Fibroblast of lung (primary cell): ENCODE measurements around the gene DIP2C. TPM values are rescaled to one million over a fixed set of nuclear protein-coding genes. Genes with fewer than 3 reads are reported as not detected.
"Not testable (repeated sequence)": the region's sequence is repeated elsewhere in the genome, so short reads cannot be mapped to it uniquely, and the experiment has no call there.

Source experiments
- DNase-seq, 2 donors: peaks; one replicate each; pipeline versions ENCODE4 v3.0.0 to v3.0.0-alpha.2; 2010; ENCODE audit warnings: low read depth in 2 of 2
- H2AFZ ChIP-seq: 2 replicates; pipeline ENCODE4 v1.5.1; 2012; ENCODE audit warnings: low read length, control low read depth, inconsistent platforms
- H3K27ac ChIP-seq: 2 replicates; pipeline ENCODE4 v1.5.1; 2011; ENCODE audit warnings: low read length, control low read depth; ENCODE audit not compliant: insufficient read depth
- H3K27me3 ChIP-seq: 2 replicates; pipeline ENCODE4 v1.5.1; 2011; ENCODE audit warnings: mild to moderate bottlenecking, low read length; ENCODE audit not compliant: control insufficient read depth, insufficient read depth
- H3K36me3 ChIP-seq: 2 replicates; pipeline ENCODE4 v1.5.1; 2011; ENCODE audit warnings: low read length; ENCODE audit not compliant: control insufficient read depth, insufficient read depth
- H3K4me1 ChIP-seq: 2 replicates; pipeline ENCODE4 v1.5.1; 2011; ENCODE audit warnings: low read length; ENCODE audit not compliant: control insufficient read depth, insufficient read depth; ENCODE audit errors: extremely low read depth
- H3K4me2 ChIP-seq: 2 replicates; pipeline ENCODE4 v1.5.1; 2011; ENCODE audit warnings: low read length, control low read depth; ENCODE audit not compliant: insufficient read depth; ENCODE audit errors: extremely low read depth
- H3K4me3 ChIP-seq, 4 experiments: fragments of 200-600 bp in 1 of 4; sonication (generic) in 1 of 4; replicated peaks in 1 of 4; 2 replicates each; pipeline ENCODE4 v1.5.1; 2011 to 2016; ENCODE audit warnings: low read length in 4 of 4, low read depth in 3 of 4, mild to moderate bottlenecking in 3 of 4, control low read depth in 2 of 4, inconsistent platforms in 1 of 4, mixed read lengths in 1 of 4; ENCODE audit not compliant: insufficient read depth in 1 of 4; ENCODE audit errors: control extremely low read depth in 1 of 4
- H3K79me2 ChIP-seq: 2 replicates; pipeline ENCODE4 v1.5.1; 2012; ENCODE audit warnings: mild to moderate bottlenecking, low read length, inconsistent platforms; ENCODE audit not compliant: control insufficient read depth, insufficient read depth
- H3K9ac ChIP-seq: 2 replicates; pipeline ENCODE4 v1.5.1; 2011; ENCODE audit warnings: mild to moderate bottlenecking, low read length, control low read depth; ENCODE audit not compliant: insufficient read depth
- H3K9me3 ChIP-seq: 2 replicates; pipeline ENCODE4 v1.5.1; 2012; ENCODE audit warnings: low read depth, low read length; ENCODE audit not compliant: control insufficient read depth, insufficient read depth
- H4K20me1 ChIP-seq: 2 replicates; pipeline ENCODE4 v1.5.1; 2011; ENCODE audit warnings: low read length; ENCODE audit not compliant: control insufficient read depth, insufficient read depth; ENCODE audit errors: extremely low read depth
- EZH2 ChIP-seq: IDR thresholded peaks from 2 replicates; pipeline ENCODE4 v1.5.1; 2012; ENCODE audit warnings: low read length, control low read depth, mild to moderate bottlenecking; ENCODE audit errors: missing control alignments
- polyA plus RNA-seq, 2 donors: library from polyadenylated mRNA; depleted of rRNA in 1 of 2; stranded (reverse) in 1 of 2; unstranded in 1 of 2; fragments of >200 nt; gene quantifications; 2 replicates each; pipeline ENCODE4 v1.2.1, GENCODE V29; 2011 to 2012; ENCODE audit warnings: missing spikeins in 1 of 2
- total RNA-seq: library from RNA; depleted of rRNA; stranded (reverse); fragments of >200 nt; gene quantifications from 2 replicates; pipeline ENCODE4 v1.2.1, GENCODE V29; 2014
- TF ChIP-seq, protein P1 (sequence below), 2 donors: IDR thresholded peaks in 1 of 2; conservative IDR thresholded peaks in 1 of 2; 1 replicate in 1 of 2; 2 replicates in 1 of 2; pipeline ENCODE4 v1.5.1; 2011 to 2012; ENCODE audit warnings: low read length in 2 of 2, control low read depth in 1 of 2, inconsistent platforms in 1 of 2, low read depth in 1 of 2, mild to moderate bottlenecking in 1 of 2

The DIP2C gene
- total and polyA plus RNA-seq, 2 donors (not counting 1 experiment from before 2014, with no cell fraction given), result 10.7 to 18.3 TPM

GRCh38 chr10:632155-632806, 57.2 kb downstream of the DIP2C start:
- not testable (repeated sequence) for H3K27ac ChIP-seq, H3K36me3 ChIP-seq, DNase-seq, H2AFZ ChIP-seq, H3K9me3 ChIP-seq, H3K4me2 ChIP-seq, H3K4me3 ChIP-seq, H3K9ac ChIP-seq, H3K27me3 ChIP-seq, H3K4me1 ChIP-seq, H4K20me1 ChIP-seq
- H3K79me2 ChIP-seq, result peaks cover 16% of the 10 kb centered on the region

DNA sequence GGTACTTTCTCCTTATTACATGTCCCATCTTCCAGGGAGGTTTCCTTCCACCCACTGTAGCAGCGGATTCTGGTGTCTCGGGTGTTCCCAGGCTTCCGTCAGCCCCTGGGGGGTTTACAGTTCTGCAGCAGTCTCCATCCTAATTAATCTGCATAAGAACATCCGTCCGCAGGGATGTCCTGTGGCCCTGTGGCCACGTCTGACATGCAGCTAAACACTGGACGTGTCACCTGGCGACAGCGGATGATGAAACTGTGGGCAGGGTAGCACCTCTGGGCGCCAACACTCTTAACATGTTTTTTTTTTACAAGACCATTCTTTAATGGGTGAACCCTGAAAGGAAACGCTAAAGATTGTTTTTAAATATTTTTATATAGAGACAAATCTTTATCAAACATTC, 58.2 kb downstream of the DIP2C start:
- TF ChIP-seq, protein P1, sequence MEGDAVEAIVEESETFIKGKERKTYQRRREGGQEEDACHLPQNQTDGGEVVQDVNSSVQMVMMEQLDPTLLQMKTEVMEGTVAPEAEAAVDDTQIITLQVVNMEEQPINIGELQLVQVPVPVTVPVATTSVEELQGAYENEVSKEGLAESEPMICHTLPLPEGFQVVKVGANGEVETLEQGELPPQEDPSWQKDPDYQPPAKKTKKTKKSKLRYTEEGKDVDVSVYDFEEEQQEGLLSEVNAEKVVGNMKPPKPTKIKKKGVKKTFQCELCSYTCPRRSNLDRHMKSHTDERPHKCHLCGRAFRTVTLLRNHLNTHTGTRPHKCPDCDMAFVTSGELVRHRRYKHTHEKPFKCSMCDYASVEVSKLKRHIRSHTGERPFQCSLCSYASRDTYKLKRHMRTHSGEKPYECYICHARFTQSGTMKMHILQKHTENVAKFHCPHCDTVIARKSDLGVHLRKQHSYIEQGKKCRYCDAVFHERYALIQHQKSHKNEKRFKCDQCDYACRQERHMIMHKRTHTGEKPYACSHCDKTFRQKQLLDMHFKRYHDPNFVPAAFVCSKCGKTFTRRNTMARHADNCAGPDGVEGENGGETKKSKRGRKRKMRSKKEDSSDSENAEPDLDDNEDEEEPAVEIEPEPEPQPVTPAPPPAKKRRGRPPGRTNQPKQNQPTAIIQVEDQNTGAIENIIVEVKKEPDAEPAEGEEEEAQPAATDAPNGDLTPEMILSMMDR (conservative IDR thresholded peaks at IDR 0.05 in 1 of 2, IDR thresholded peaks at IDR 0.05 in 1 of 2; ENCODE audit: low read depth in 1 of 2, low read length in 2 of 2), result no peak
- TF ChIP-seq EZH2, result no peak
- Histone ChIP-seq H3K9me3 (no peaks in the 10 kb centered on the region), H3K27ac (no peak overlapping the region), H3K4me2 (no peak overlapping the region), H3K27me3 (no peaks in the 10 kb centered on the region), H3K9ac (no peak overlapping the region), H3K36me3 (no peaks in the 10 kb centered on the region), H4K20me1 (no peaks in the 10 kb centered on the region), H2AFZ (no peak overlapping the region), H3K4me1 (no peaks in the 10 kb centered on the region), H3K4me3 (no peak overlapping the region), H3K79me2 (peaks cover 17% of the 10 kb centered on the region)
- DNase-seq, result no peak

GRCh38 chr10:630581-631073, 58.8 kb downstream of the DIP2C start:
- Histone ChIP-seq H3K79me2 (peaks cover 16% of the 10 kb centered on the region), H2AFZ (no peak overlapping the region), H3K27me3 (no peaks in the 10 kb centered on the region), H4K20me1 (no peaks in the 10 kb centered on the region), H3K4me3 (no peak overlapping the region), H3K4me2 (no peak overlapping the region), H3K9me3 (no peaks in the 10 kb centered on the region), H3K9ac (no peak overlapping the region), H3K27ac (no peak overlapping the region), H3K4me1 (peaks cover 5% of the 10 kb centered on the region), H3K36me3 (no peaks in the 10 kb centered on the region)
- DNase-seq, result no peak
- TF ChIP-seq, protein P1 (conservative IDR thresholded peaks at IDR 0.05 in 1 of 2, IDR thresholded peaks at IDR 0.05 in 1 of 2; ENCODE audit: low read depth in 1 of 2, low read length in 2 of 2), result no peak
- no peak for TF ChIP-seq EZH2
